Mesodermal cell (in vitro differentiated cells): Measurements from ENCODE around the gene NKAIN1.

Experiments used
- H3K27ac ChIP-seq: 2 replicates; pipeline ENCODE4 v1.7.0; 2013; ENCODE audit warnings: mild to moderate bottlenecking, low read depth, low read length, moderate library complexity; ENCODE audit not compliant: severe bottlenecking
- H3K36me3 ChIP-seq: 2 replicates; pipeline ENCODE4 v1.7.1; 2013; ENCODE audit warnings: mild to moderate bottlenecking, low read length, moderate library complexity; ENCODE audit not compliant: control insufficient read depth, insufficient read depth
- H3K4me1 ChIP-seq: one replicate; pipeline ENCODE4 v1.7.1; 2013; ENCODE audit warnings: mild to moderate bottlenecking, low read length; ENCODE audit not compliant: insufficient read depth, control insufficient read depth, poor library complexity, severe bottlenecking
- H3K4me3 ChIP-seq: 2 replicates; pipeline ENCODE4 v1.7.0; 2013; ENCODE audit warnings: low read length, control low read depth, mild to moderate bottlenecking; ENCODE audit not compliant: insufficient read depth, poor library complexity, severe bottlenecking; ENCODE audit errors: extremely low read depth
- H3K9me3 ChIP-seq: 2 replicates; pipeline ENCODE4 v1.7.1; 2013; ENCODE audit warnings: mild to moderate bottlenecking, low read length, moderate library complexity; ENCODE audit not compliant: control insufficient read depth
- WGBS, 2 experiments: methylation state at CpG; one replicate each; pipeline ENCODE4 v1.1.5; 2013; ENCODE audit warnings: missing lambda C conversion rate in 2 of 2; ENCODE audit not compliant: insufficient coverage in 2 of 2; 5-methylcytosine and 5-hydroxymethylcytosine counted together

The NKAIN1 gene

DNA sequence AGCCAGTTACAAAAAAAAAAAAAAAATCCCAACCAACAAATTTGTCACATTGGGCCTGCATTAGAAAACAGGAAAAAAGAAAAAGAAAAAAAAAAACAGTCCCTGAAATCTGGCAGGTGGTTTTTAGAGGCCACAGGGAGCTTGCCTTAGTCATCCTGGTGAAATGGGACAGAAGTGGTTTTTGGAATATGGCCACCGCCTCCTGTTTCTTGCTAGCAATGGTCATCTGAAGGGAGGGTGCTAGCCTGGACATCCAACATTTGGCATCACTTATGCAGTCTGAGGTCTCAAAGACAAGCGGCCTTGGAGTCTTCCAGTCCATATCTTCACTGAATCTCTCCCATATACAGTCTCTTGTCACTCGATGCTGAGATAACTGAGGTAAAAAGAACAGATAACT is 20.1 kb upstream of the NKAIN1 start:
- no peak overlapping the region for H3K27ac ChIP-seq
- H3K4me3 ChIP-seq = no peak overlapping the region
- H3K4me1 ChIP-seq = no peaks in the 10 kb centered on the region
- no peaks in the 10 kb centered on the region for H3K9me3 ChIP-seq
- peaks cover 73% of the 10 kb centered on the region for H3K36me3 ChIP-seq
- 89% methylated on average over 1 of the region's 3 CpGs; no CpG with 5 or more reads in 1 of the 2 experiments for WGBS, 2 experiments

DNA sequence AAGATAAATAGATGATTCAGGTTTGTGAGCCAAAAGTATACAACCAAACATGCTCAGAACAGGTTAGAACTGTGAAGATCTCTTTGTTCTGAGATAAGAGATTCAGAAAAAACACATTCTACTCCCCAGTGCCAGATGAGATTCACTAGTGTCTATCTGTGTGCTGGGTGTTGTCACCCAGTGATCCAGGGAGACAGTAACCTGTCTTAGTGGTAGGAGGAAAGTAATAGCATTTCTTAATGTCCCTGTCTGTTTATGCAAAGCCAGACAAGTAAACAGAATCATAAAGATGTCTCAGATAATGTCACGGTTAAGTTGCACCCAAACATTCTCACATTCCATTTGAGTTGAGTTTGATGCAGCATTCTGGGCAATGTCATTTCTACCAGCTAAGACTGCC is 18.9 kb upstream of the NKAIN1 start:
- Histone ChIP-seq H3K36me3 (peaks cover 63% of the 10 kb centered on the region), H3K4me1 (no peaks in the 10 kb centered on the region), H3K27ac (no peak overlapping the region), H3K9me3 (no peaks in the 10 kb centered on the region), H3K4me3 (no peak overlapping the region)
- WGBS, 2 experiments = 100% methylated on average over 1 of the region's 1 CpG; no CpG with 5 or more reads in 1 of the 2 experiments

DNA sequence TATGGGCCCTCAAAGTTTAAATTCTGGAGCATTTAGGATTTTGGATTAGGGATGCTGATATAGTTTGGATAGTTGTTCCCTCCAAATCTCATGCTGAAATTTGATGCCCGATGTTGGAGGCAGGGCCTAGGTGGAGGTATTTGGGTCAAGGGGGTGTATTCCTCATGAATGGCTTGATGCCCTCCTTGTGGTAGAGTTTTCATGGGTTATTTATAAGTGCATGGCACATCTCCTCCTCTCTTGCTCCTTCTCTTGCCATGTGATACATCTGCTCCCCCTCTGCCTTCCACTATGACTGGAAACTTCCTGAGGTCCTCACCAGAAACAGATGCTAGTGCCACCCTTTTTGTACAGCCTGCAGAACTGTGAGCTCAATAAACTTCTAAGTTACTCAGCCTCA is 17.5 kb upstream of the NKAIN1 start:
- Histone ChIP-seq H3K4me3 (no peak overlapping the region), H3K9me3 (no peaks in the 10 kb centered on the region), H3K36me3 (peaks cover 52% of the 10 kb centered on the region), H3K4me1 (no peaks in the 10 kb centered on the region), H3K27ac (no peak overlapping the region)
- WGBS, 2 experiments = 86% methylated on average over 1 of the region's 1 CpG; no CpG with 5 or more reads in 1 of the 2 experiments

DNA sequence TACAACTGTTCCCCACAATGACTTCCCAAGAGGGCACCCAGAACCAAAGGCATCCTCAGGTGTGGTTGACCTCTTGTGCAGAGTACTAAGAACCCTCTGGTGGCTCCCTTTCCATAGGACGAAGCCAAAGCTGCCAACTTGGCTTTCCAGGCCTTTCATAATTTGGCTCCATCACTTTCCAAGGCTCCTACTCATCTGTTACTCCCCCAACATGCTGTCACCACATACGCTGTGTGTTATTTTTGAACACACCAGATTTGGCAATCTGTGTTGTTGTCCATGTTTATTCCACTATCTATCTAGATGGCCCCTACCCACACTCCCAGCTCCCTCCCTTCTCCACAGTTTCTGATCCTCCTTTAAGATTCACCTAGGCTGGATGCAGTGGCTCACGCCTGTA is 10.2 kb upstream of the NKAIN1 start:
- Histone ChIP-seq H3K27ac (no peak overlapping the region), H3K9me3 (no peaks in the 10 kb centered on the region), H3K4me3 (no peak overlapping the region), H3K4me1 (no peaks in the 10 kb centered on the region), H3K36me3 (no peaks in the 10 kb centered on the region)
- 75 to 86% methylated on average over 2 to 3 of the region's 3 CpGs for WGBS, 2 experiments

DNA sequence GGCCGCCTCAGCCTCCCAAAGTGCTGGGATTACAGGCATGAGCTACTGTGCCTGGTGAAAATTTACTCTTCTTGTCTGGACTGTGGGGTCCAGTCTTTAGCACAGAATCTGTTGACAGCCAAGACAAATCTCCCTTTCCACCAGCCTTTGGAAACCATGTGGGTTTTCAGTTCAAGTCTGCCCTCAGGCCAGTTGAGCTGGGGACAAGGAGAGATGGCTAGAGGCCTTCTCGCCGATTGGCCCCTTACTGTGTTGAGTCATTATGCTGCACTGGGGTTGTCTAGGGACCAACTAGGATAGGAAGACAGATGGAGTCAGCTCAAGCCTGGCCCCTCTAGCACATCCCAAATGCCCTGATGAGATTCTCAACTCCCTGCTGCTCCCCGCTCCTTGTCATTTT is 8.6 kb upstream of the NKAIN1 start:
- no peaks in the 10 kb centered on the region for H3K9me3 ChIP-seq
- no peak overlapping the region for H3K27ac ChIP-seq
- WGBS, 2 experiments = 94 to 95% methylated on average over 4 of the region's 4 CpGs
- no peaks in the 10 kb centered on the region for H3K4me1 ChIP-seq
- H3K4me3 ChIP-seq = no peak overlapping the region
- no peaks in the 10 kb centered on the region for H3K36me3 ChIP-seq

DNA sequence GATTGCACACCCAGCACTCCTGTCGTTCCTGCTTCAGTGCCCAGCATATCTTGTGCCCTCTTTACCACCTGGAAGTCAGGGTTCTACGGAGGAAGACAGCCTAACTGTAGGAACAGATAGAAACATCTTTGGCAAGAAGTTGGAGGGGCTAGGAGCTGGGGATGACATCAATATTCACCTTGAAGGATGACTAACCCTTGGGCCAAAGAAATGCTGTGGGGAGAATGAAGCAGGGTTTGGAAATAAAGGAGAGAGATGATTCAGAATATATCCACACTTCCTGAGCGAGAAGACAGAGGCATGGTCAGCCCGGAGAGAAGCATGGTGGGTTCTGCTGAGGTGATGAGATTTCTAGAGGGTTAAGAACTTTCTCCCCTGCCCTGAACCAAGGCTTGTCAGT is 4.6 kb upstream of the NKAIN1 start:
- no peaks in the 10 kb centered on the region for H3K36me3 ChIP-seq
- H3K4me1 ChIP-seq = no peaks in the 10 kb centered on the region
- no peaks in the 10 kb centered on the region for H3K9me3 ChIP-seq
- no peak overlapping the region for H3K4me3 ChIP-seq
- 100% methylated on average over 2 to 3 of the region's 4 CpGs for whole genome bisulfite sequencing, 2 experiments
- H3K27ac ChIP-seq = no peak overlapping the region

DNA sequence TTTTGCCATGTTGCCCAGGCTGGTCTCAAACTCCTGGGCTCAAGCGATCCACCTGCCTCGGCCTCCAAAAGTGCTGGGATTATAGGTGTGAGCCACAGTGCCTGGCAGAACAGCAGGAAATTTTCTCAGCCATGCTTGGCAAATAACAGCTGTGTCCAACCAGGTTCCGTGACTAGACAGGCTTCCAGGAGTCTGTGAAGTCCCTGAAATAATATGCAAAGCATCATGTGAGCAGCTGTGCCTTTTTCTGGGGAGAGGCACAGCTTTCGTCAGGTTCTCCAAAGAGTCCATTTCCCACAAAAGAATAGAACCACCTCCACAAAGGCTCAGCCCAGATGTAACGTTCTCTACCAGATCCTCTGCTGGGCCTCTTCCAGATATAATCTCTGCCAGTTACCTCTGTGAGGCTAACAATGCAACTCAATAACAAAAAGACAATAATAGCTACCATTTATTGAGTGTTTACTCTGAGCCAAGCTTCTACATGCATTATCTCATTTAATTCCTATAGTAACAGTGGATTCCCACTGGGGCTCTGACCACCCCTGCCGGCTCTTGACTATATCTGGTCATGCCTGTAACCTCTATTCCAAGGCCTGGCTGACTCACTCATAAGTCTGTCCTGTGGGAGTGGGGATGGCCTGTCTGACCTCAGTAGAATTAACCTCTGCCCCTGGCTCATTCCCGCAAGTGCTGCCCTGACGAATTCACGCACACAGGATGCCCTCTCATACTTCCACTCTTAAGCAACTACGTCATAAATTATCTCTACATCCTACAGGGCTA is 4.0 kb upstream of the NKAIN1 start:
- Histone ChIP-seq H3K27ac (no peak overlapping the region), H3K4me1 (peaks cover 1% of the 10 kb centered on the region), H3K36me3 (no peaks in the 10 kb centered on the region), H3K9me3 (no peaks in the 10 kb centered on the region), H3K4me3 (no peak overlapping the region)
- 87 to 95% methylated on average over 6 to 10 of the region's 10 CpGs for WGBS, 2 experiments

DNA sequence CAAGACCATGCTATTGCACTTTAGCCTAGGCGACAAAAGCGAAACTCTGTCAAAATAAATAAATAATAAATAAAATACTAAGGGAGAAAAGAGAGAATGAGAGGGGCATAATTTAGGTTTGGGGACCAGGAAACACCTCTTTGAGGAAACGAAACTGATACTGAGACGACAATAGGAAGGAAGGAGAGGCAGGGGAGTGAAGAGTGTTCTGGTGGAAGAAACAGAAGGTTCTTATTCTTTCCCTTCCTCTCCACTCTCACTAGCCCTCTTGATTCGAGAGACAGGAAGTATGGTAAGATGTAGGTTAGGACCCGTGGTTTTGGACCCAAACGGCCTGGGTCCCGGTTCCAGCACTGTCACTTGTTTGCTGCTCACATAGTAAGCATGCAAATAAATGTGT is 1.6 kb upstream of the NKAIN1 start:
- 86 to 91% methylated on average over 1 to 5 of the region's 8 CpGs for WGBS, 2 experiments
- peaks cover 3% of the 10 kb centered on the region for H3K4me1 ChIP-seq
- H3K4me3 ChIP-seq = no peak overlapping the region
- H3K9me3 ChIP-seq = no peaks in the 10 kb centered on the region
- no peak overlapping the region for H3K27ac ChIP-seq
- no peaks in the 10 kb centered on the region for H3K36me3 ChIP-seq

DNA sequence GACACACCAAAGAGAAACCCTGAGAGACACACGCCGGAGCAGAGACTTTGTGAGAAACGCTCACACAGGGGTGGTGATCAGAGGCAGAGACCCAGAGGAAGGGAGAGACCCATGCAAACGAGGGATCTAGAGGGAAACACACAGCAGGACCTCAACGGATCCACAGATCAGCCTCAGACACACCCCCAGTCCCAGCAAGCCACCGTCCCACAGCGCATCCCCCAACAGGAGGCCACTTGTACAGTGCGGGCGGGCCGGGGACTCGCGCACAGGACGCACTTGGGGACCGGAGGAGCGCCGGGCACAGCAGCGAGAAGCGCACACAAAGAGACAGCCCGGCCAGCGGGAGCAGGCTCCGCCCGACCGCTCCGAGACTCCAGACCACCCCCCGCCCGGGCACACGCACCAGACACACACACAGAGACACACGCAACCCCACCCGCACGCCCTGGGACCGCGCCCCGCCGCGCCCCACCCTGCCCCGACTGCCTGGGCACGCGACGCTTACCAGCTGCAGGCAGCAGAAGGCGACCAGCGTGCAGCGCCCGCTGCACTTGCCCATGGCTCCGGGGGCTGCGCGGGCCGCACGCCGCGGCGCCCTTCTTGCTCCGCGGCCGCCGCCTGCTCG is 587 bp downstream of the NKAIN1 start:
- H3K4me1 ChIP-seq = peaks cover 3% of the 10 kb centered on the region
- no peak overlapping the region for H3K27ac ChIP-seq
- WGBS, 2 experiments = 1% methylated on average over 34 to 54 of the region's 56 CpGs

DNA sequence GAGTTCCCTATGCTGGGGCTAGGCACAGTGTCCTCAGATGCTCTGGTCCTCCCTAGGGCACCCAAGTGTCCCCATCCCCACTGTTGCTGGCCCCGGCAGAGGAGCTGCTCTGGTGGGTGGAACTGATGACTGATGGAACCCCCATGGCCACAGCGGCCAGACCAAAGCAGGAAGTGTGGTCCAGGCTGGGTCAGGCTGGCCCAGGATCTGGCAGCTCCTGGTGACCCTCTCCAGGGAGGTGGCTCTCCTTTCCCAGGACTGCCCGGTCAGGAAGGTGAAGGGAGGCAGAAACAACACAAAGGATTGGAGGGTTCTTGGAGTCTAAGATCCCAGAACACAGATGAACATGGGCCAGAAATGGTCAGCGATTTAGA is 1.1 kb downstream of the NKAIN1 start:
- H3K4me3 ChIP-seq = peak overlapping the region; percentile 39
- WGBS, 2 experiments = 40 to 52% methylated on average over 3 to 4 of the region's 4 CpGs
- no peaks in the 10 kb centered on the region for H3K36me3 ChIP-seq
- no peak overlapping the region for H3K27ac ChIP-seq
- no peaks in the 10 kb centered on the region for H3K9me3 ChIP-seq
- H3K4me1 ChIP-seq = peaks cover 3% of the 10 kb centered on the region

More for the DNA sequence above, 587 bp downstream of the NKAIN1 start:
- Histone ChIP-seq H3K4me3 (peak overlapping the region; percentile 39), H3K9me3 (no peaks in the 10 kb centered on the region), H3K36me3 (no peaks in the 10 kb centered on the region)

DNA sequence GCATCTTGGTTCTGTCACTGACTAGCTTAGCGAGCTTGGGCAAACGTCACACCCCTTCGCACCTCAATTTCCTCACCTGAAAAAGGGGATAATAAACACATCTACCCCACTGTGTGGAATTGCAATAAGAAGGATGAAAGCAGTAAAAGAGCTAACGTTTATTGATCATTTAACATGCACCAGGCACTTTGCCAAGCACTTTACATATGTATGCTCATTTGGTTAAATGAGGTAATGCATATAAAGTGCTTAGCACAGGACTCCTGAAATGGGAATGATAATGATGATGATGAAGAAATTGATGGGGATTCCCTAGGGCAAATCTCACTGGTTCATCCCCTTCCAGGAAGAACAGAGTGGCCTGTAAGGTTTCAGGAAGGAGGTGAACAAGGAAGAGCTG is 4.8 kb downstream of the NKAIN1 start:
- whole genome bisulfite sequencing, 2 experiments = no CpG with 5 or more reads among the region's 4 CpGs
- H3K4me3 ChIP-seq = no peak overlapping the region

More for the DNA sequence above, 4.8 kb downstream of the NKAIN1 start:
- H3K36me3 ChIP-seq = no peaks in the 10 kb centered on the region
- H3K27ac ChIP-seq = no peak overlapping the region
- H3K9me3 ChIP-seq = no peaks in the 10 kb centered on the region
- H3K4me1 ChIP-seq = peaks cover 3% of the 10 kb centered on the region
